Uterus (tissue), 2 donors: Measurements from ENCODE around the gene ROCK2.

Experiments used
- POLR2A ChIP-seq, 2 donors: fragments of 450-650 bp; IDR thresholded peaks; one replicate each; pipeline ENCODE4 v1.6.1; 2016; ENCODE audit warnings: antibody characterized with exemption in 2 of 2, mild to moderate bottlenecking in 1 of 2, moderate library complexity in 1 of 2
- TF ChIP-seq, protein P1 (sequence below), 4 experiments: fragments of 200-600 bp in 2 of 4; fragments of 450-650 bp in 2 of 4; sonication (generic) in 2 of 4; IDR thresholded peaks; one replicate each; pipeline ENCODE4 v1.5.1; 2016 to 2019; ENCODE audit warnings: antibody characterized with exemption in 4 of 4, mild to moderate bottlenecking in 2 of 4, moderate library complexity in 1 of 4

DNA sequence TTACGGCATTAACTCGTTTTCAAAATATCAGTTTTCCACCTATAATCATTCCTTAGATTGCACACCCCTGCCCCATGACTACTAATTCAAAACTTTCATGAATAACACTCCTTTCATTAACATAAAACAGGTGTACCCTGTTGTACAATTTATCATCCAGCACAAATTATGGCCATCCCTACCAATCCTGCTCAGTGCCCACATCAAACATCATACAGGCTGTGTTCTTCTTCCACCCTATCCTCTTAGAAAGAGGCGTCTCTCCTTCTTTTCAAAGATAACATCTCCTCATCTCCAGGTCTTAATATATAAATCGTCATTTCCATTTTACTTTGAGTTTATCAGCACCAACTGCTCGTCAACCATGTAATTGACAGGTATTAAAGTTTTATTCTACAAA, 121.6 kb downstream of the ROCK2 start:
- TF ChIP-seq, protein P1, sequence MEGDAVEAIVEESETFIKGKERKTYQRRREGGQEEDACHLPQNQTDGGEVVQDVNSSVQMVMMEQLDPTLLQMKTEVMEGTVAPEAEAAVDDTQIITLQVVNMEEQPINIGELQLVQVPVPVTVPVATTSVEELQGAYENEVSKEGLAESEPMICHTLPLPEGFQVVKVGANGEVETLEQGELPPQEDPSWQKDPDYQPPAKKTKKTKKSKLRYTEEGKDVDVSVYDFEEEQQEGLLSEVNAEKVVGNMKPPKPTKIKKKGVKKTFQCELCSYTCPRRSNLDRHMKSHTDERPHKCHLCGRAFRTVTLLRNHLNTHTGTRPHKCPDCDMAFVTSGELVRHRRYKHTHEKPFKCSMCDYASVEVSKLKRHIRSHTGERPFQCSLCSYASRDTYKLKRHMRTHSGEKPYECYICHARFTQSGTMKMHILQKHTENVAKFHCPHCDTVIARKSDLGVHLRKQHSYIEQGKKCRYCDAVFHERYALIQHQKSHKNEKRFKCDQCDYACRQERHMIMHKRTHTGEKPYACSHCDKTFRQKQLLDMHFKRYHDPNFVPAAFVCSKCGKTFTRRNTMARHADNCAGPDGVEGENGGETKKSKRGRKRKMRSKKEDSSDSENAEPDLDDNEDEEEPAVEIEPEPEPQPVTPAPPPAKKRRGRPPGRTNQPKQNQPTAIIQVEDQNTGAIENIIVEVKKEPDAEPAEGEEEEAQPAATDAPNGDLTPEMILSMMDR (IDR thresholded peaks at IDR 0.05) = no peak
- no peak for TF ChIP-seq POLR2A (IDR thresholded peaks at IDR 0.05)
